ENCODE results near the gene RHNO1. TPM values are rescaled to one million over a fixed set of nuclear protein-coding genes. Genes with fewer than 3 reads are reported as not detected.

Gene RHNO1
- total RNA-seq, 1 donor from 2014 or later, result 4.9 TPM

- no peak for DNase-seq
- no peak for ATAC-seq
- intact Hi-C loops (cut with micrococcal nuclease), result no loop called here
Measured at GRCh38 chr12:2893007-2893406, 16.0 kb downstream of the RHNO1 start.

DNA sequence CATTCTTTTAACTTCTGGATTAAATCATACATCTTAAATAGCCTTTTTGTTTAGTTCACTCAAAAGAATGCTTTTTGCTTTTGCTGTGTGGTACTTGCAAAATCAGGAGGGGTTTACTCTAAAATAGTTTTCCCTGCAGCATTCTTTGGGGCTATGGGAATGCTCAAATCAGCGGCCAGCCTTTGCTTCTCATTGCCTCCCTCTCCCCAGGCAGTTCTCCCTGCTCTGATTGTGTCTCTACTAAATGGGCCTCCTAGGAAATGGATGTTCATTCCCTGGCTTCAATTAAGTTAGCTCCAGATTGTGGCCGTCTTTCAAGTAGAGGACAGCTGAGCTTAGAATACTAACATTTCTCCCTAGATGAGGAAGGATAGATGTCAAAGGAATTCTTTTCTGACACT, 18.0 kb downstream of the RHNO1 start:
- DNase-seq (no peak), ATAC-seq (no peak)
- intact Hi-C loops (cut with micrococcal nuclease), result no loop called here

DNA sequence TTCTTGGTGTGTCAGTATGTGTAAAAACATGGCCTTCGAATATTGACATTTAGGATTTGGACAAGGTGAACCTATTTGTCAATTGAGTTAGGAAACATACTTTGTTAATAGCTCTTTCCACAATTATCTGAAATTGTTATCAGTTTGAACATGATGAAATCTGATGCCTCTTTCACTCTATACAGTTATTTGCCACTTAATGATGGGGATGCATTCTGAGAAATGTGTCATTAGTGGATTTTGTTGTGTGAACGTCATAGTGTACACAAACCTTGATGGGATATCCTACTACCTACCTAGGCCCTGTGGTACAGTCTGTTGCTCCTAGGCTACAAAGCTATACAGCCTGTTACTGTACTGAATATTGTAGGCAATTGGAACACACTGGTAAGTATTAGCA, 18.5 kb downstream of the RHNO1 start:
- intact Hi-C loops (cut with micrococcal nuclease), result no loop called here
- ATAC-seq (no peak), DNase-seq (no peak)

DNA sequence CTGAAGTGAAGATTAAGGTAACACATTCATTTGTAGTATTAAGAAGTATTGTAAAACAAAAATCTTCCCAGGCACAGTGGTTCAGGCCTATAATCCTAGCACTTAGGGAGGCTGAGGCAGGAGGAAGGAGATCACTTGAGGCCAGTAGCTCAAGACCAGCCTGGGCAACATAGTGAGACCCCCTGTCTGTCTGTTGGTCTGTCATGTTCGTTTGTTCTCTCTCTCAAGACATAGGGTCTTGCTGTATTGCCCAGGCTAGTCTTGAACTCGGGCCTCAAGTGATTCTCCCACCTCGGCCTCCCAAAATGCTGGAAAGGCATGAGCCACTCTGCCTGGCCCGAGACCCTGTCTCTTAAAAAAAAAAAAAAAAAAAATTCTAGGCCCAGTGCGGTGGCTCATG, 20.4 kb downstream of the RHNO1 start:
- intact Hi-C loops (cut with micrococcal nuclease), result no loop called here
- DNase-seq, result no peak
- no peak for ATAC-seq

DNA sequence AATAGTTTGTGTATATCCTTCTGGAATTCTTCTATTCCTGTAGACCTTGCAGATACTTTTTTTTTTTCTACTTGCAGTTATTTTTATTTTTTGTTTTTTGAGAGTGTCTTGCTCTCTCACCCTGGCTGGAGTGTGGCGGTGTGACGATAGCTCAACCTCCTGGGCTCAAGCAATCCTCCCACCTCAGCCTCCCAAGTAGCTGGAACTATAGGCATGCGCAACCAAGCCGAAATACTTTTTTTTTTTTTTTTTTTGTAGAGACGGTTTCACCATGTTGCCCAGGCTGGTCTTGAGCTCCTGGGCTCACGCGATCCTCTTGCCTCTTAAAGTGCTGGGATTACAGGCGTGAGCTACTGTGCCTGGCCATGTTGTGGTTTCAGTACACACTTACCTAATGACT, 23.6 kb downstream of the RHNO1 start:
- ATAC-seq (no peak), DNase-seq (no peak)
- intact Hi-C loops (cut with micrococcal nuclease), result no loop called here

GRCh38 chr12:2902272-2902880, 25.4 kb downstream of the RHNO1 start:
- DNase-seq, result no peak

DNA sequence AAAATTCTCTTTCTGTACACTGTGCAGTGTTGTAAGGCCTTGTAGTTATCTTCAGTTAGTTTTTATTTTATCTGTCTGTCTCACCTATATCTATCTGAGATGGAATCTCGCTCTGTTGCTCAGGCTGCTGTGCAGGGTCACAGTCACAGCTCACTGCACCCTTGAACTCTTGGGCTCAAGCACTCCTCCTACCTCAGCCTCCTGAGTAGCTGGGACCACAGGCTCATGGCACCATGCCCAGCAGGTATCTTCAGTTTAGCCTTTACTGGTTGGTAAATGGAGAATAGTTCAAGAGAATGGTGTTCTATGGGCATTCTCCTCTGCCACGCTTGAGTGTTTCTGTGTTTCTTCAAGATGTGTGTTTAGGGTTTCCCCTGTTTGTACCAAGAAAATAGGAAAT, 27.2 kb downstream of the RHNO1 start:
- intact Hi-C loops (cut with micrococcal nuclease), result no loop called here
- ATAC-seq, result no peak
- no peak for DNase-seq

More at GRCh38 chr12:2902272-2902880, 25.4 kb downstream of the RHNO1 start:
- intact Hi-C loops (cut with micrococcal nuclease), result no loop called here
- ATAC-seq, result peak; percentile 98

DNA sequence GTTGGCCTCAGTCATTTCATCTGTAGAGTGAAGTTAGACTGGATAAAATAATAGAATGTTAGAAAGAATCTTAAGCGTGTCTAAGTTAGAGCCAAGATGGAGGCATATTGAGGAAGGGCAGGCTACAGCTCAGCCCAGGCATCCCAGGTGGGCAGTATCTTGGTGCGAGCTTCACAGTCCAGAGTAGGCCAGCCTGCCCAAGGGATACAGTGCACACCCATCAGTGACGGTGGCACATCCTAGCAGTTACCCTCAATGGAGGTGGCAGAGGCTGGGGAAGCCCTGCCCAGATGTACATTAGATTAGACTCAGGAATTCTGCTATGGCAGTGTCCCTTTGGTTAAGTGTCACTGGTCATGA, 35.2 kb downstream of the RHNO1 start:
- intact Hi-C loops (cut with micrococcal nuclease), result no loop called here
- no peak for DNase-seq
- no peak for ATAC-seq

GRCh38 chr12:2919249-2919648, 42.2 kb downstream of the RHNO1 start:
- no peak for DNase-seq

DNA sequence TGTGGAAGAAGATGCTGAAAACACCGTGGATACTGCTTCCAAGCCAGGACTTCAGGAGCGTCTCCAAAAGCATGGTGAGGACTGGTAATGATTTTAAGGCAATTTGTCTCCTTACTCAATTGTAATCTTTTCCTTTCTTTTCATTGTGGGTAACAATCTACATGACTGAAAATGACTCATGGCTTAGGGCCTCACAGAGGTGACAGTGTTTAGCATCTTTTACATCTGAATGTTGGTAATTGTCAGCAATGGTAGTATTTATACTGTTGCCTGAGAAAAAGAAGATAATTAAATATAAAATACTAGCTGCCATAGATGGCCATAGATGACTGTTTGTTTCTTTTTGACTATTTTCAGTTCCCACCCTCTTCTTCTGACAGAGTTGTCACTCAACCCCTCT, 45.3 kb downstream of the RHNO1 start:
- intact Hi-C loops (cut with micrococcal nuclease), result no loop called here
- DNase-seq (no peak), ATAC-seq (no peak)

More at GRCh38 chr12:2919249-2919648, 42.2 kb downstream of the RHNO1 start:
- intact Hi-C loops (cut with micrococcal nuclease), result no loop called here
- no peak for ATAC-seq

- DNase-seq, result no peak
- ATAC-seq, result no peak
- intact Hi-C loops (cut with micrococcal nuclease), result no loop called here
Measured at GRCh38 chr12:2923057-2923456, 46.0 kb downstream of the RHNO1 start.

DNA sequence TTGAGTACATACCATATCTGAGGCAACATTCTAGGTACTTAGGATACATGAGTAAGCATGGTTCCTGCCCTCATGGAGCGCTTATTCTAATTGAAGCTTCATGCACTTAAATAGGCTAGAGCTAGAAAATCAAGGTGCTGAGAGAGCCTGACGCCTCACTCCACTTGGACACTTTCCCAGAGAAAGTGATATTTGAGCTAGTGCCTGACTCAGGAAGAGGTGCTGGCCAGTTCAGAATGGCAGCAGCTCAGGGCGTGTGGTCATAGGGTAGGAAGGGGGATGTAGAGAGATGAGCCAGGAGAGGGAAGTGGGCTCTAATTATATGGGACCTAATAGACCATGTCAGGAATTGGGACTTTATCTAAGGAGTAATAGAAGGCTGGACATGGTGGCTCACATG, 47.0 kb downstream of the RHNO1 start:
- no peak for DNase-seq
- peak; percentile 74 for ATAC-seq
- intact Hi-C loops (cut with micrococcal nuclease), result no loop called here

DNA sequence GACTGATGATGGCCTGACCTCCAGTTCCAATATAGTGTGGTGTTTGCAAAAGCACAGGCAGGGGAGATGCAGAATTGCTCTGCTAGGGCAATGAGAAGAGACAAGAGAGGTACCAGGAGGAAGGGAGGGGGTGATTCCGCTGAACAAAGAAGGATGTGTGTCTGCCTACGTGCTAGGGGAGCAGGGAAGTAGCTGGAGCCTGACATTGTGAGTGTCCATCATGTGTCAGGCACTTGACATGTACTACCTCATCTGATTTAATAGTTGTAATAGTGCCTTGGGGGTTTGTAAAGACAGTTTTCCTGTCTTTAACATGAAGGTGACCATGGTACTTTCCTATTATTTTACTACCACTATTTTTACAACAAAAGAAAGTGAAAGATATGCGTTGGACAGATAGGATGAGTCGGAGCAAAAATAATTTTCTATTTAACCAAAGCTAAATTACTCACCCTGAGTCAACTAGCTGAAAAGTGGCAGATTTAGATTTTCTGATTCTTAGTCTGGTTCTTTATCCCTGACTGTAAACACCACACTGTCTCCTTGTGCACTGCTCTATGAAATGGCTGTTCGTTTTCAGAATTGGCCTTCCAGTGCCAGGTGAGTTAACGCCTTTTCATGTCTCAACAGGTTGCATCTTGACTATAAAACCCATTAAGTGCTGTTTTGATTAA, 48.4 kb downstream of the RHNO1 start:
- DNase-seq, result no peak
- ATAC-seq, result no peak
- intact Hi-C loops (cut with micrococcal nuclease), result no loop called here

DNA sequence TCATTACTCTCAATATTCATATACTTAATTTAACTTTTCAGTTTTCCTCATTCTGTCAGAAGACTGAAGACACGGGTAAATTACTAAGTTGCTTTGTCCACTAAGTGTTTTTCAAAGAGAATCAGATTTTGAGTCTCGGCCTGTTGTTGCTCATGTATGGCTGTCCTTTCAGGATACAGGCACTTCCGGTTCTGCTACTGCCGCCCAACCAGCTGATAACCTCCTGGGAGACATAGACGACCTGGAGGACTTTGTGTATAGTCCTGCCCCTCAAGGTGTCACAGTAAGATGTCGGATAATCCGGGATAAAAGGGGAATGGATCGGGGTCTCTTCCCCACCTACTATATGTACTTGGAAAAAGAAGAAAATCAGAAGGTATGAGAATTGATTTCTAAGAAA, 53.8 kb downstream of the RHNO1 start:
- no peak for DNase-seq
- intact Hi-C loops (cut with micrococcal nuclease), result no loop called here
- ATAC-seq, result no peak

DNA sequence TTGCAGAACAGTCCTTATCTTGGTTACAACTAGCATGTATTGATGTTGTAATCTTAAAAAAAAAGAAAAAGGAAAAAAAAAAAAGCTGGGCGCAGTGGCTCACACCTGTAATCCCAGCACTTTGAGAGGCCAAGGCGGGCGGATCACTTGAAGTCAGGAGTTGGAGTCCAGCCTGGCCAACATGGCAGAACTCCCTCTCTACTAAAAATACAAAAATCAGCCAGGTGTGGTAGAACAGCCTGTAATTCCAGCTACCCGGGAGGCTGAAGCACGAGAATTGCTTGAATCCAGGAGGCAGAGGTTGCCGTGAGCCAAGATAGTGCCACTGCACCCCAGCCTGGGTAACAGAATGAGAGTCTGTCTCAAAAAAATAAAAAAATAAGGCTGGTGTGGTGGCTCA, 56.6 kb downstream of the RHNO1 start:
- intact Hi-C loops (cut with micrococcal nuclease), result no loop called here
- no peak for DNase-seq
- ATAC-seq, result no peak

GRCh38 chr12:2934371-2934770, 57.3 kb downstream of the RHNO1 start:
- intact Hi-C loops (cut with micrococcal nuclease), result no loop called here
- DNase-seq (no peak), ATAC-seq (no peak)

GRCh38 chr12:2936301-2936700, 59.3 kb downstream of the RHNO1 start:
- DNase-seq (no peak), ATAC-seq (no peak)
- intact Hi-C loops (cut with micrococcal nuclease), result no loop called here

DNA sequence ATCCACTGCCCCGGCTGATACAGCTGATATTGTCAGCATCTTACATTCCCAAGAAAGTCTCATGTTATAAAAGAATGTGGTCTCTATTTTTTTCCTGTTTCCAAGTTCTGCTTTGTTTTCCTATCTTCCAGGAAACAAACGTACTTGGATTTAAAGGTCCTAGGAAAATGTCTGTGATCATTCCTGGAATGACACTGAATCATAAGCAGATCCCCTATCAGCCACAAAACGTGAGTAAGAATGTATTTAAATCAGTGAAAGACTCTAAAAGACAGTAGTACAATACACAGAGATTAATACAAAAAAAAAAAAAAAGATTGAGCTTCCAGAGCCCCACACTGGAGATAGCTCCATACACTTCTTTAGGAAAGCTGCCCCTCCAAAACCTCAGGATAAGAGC, 60.5 kb downstream of the RHNO1 start:
- ATAC-seq, result no peak
- DNase-seq, result no peak
- intact Hi-C loops (cut with micrococcal nuclease), result no loop called here

Measured in left ventricle myocardium superior (tissue), 1 donor.